Skeletal muscle cell (primary cell): ENCODE data around the gene HOXB6.

Experiments used
- DNase-seq: peaks from one replicate; pipeline ENCODE4 v3.0.0-alpha.2; 2010; ENCODE audit warnings: low read depth
- H3K4me3 ChIP-seq: 2 replicates; pipeline ENCODE4 v1.5.1; 2011; ENCODE audit warnings: low read depth, mild to moderate bottlenecking, control low read depth, low read length, moderate library complexity

The HOXB6 gene

DNA sequence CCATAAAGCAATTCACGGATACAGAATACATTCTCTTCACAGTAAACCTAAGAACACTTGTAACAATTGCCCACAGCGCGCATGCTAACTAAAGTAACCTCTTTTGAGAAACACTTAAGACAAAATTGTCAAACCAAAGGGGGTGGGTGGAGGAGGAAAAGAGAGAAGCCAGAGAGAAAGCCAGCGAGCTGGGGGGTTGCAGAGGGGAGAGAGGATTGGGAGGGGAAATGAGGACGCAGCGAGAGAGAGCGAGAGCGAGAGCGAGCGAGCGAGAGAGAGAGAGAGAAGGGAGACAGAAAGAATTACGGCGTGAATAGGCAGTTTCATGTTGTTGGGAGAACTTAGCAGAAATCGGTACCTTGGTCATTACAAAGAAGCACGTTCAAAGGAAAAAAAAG, 7.7 kb upstream of the HOXB6 start:
- DNase-seq: no peak
- peak overlapping the region; percentile 53 for H3K4me3 ChIP-seq

- no peak for DNase-seq
- H3K4me3 ChIP-seq: peak overlapping the region; percentile 53
These were observed 7.1 kb upstream of the HOXB6 start for GRCh38 chr17:48611681-48612455.

- peak overlapping the region; percentile 53 for H3K4me3 ChIP-seq
- no peak for DNase-seq
These were observed 6.4 kb upstream of the HOXB6 start for GRCh38 chr17:48611213-48611612.

GRCh38 chr17:48610282-48611211, 5.8 kb upstream of the HOXB6 start, which contains the start of gene HOXB7:
Gene HOXB7, minus strand, starts transcription at chr17:48611017. Its CDS starts 99 bp downstream, at chr17:48610918.
- H3K4me3 ChIP-seq: peak within 1 kb of the TSS; percentile 53
- DNase-seq: no peak

DNA sequence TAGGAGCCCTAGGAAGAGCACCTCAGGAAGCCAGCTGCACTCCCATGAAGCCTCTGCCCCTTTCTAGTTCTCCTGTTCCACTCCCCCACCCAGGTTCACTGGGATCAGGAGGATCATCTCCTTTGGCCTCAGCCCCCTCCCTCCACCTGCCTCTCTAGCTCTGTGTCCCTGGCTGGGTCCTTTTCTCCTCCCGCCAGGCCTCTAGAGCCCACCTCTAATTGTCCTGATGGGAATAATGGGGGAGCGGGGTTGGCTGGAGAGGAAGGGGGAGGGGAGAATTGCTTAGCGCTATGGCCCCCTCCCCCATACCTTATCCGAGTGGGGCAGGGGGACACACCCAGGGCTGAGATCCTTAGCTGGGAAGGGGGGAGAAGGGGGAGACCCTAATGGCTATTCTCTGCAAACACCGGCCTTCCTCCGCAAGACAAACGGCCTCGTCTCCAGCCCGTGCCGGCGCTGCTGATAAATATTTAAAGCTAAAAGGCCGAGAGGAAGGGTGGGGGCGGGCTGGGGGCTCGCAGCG, 5.0 kb upstream of the HOXB6 start:
- no peak for DNase-seq
- peak overlapping the region; percentile 53 for H3K4me3 ChIP-seq

GRCh38 chr17:48609033-48609432, 4.2 kb upstream of the HOXB6 start:
- no peak for DNase-seq
- H3K4me3 ChIP-seq: no peak overlapping the region

GRCh38 chr17:48608494-48608834, 3.7 kb upstream of the HOXB6 start:
- H3K4me3 ChIP-seq: no peak overlapping the region
- no peak for DNase-seq

GRCh38 chr17:48606892-48607614, 2.3 kb upstream of the HOXB6 start:
- no peak for DNase-seq
- no peak overlapping the region for H3K4me3 ChIP-seq

DNA sequence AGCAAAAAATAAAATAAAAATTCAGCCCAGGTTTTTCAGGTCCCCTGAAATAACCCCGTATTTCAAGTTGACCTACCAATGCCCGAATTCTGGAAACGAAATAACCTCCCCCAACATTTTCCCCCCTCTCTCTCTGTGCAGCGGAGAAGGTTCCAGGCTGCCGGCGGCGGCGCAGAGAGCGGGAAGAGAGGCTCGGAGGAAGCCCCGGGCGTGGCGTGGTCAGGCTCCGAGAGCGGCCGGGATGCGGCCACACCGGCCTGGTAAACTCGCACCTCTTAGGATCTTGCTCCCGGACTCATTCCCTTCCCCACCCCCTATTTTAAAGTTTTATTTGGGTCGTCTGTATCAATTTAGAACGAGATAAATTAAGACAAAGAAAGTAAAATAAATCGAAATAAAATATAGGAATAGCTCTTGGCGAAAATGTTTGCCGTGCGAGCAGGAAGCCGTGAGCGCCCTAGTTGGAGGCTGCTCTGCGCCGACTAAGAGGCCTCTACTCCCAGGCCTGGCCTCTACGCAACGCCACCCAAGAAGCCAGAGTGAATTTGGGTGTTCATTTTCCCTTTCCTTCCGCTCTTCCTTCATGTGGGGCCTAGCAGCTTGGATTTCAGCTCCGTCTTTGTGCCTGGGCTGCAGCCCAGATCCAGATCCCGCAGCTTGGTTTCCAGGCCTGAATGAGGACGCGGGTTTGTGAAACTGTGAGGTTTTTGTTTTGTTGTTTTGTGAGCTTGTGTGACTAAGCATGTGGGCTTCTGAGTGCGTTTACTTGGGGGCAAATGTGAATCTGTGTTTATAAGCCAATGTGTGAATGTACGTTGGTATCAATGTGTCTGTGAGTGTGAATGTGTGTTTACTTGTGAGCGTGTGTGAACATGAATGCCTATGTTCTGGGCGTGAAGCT, 1.5 kb upstream of the HOXB6 start:
- no peak overlapping the region for H3K4me3 ChIP-seq
- no peak for DNase-seq

GRCh38 chr17:48605409-48605919, 678 bp upstream of the HOXB6 start:
- no peak overlapping the region for H3K4me3 ChIP-seq
- no peak for DNase-seq

- DNase-seq: no peak
- H3K4me3 ChIP-seq: peak overlapping the region; percentile 52
These were observed 622 bp downstream of the HOXB6 start for GRCh38 chr17:48603959-48604769.

DNA sequence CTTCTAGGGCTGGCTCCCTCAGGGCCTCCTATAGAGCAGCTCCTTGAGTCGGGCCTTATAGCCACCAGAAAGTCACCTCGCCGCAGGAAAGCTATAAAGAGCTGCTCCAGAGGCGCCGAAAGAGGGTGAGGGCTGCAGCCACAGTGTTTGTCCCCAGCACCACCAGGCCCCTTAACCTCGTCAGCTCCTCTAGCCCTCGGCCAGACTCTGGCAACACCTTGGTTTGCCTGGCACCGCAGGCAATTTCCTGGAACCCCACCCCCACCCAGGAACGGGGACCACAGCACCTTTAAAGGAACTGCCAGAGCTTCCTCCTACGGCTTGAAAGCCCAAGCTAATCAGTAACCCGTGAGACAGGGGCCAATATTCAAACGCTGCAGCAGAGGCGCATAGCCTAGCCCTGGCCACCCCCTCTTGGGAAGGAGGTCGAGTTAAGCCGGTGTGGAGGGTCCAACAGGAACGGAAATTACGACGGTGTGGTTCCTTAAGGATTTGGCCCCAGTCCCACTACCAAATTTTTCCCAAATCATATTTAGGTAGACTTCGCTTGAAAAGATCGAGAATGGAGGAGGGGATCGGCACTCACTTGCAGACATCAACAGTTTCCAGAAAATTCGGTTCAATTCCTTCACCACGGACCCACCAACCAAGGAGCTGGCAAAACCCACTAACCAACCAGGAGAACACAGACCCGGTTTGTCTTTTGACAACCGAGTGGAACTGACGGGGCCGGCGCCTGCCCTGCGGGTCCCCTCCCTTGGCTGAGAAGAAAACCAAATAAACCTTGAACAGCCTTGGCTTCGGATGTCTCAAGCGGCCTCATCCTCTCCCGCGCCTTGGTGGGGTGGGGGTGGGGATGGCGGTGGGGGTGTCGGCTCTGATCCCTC, 3.0 kb downstream of the HOXB6 start:
- H3K4me3 ChIP-seq: peak overlapping the region; percentile 52
- no peak for DNase-seq

DNA sequence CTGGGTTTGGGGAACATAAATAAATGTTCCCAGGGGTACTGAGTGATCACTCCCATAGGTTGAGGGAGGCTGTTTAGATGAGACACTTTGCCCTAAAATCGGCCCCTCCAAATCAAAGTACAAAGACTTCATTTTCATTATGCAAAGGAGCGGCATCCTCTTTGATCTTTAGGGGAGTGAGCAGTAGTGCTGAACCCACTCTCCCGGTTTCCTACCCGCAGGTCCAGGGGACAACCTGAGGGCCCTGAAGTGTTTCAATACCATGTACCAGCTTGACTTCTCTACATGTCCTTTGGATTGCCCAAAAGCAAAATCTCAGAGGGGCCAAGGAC, 3.6 kb downstream of the HOXB6 start:
- DNase-seq: no peak
- no peak overlapping the region for H3K4me3 ChIP-seq

GRCh38 chr17:48600244-48601098, 4.3 kb downstream of the HOXB6 start:
- DNase-seq: no peak
- H3K4me3 ChIP-seq: no peak overlapping the region

DNA sequence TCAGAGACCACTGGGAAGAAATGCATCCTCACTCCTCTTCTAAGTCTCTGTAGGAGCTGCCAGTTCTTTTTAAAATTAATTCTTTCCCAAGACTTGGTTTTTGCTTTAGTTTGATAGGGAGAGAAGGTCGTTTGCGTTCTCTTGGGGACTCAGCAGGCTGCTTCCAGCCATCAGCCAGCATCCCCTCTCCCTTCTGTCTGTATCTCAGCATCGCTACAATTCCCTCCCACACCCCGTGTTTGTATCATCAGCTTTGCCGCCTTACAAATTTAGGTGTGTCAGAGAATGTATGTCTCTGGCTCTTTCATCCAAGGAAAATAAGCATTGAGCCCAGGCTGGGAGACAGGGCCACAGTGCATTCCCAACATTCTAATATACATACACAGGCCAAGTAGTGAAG, 5.4 kb downstream of the HOXB6 start:
- no peak for DNase-seq
- H3K4me3 ChIP-seq: no peak overlapping the region

DNA sequence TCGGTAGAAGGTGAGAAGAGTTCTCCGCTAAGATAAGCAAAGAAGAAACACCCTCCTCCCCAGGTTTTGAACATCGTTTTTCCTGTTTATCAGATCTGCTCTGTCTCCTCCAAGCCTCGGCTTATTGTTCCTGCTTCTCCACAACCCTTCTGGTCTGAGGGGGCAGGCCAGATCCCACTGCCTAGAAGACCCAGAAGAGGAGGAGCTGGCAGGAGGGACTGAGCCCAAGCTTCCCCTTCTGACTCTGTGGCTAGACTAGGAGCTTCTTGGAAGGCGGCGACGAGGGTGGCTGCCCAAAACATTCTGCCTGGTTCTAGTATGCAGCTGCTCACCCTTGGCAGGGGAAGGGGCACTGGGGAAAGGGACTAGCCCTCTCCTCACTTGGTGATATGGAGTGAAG, 6.0 kb downstream of the HOXB6 start:
- H3K4me3 ChIP-seq: no peak overlapping the region
- DNase-seq: no peak
